SK-N-SH treated with all-trans-retinoic acid at 6 μM for 48 hours (cell line): Measurements from ENCODE around the gene ERVK3-1.

Experiments
- ATAC-seq: fragments of 200-7000 bp; cut with Tn5 transposase; 3 replicates; pipeline ENCODE4 v1.9.1; 2020; ENCODE audit warnings: mild to moderate bottlenecking, moderate library complexity
- BACH2 ChIP-seq: fragments of 250-450 bp; sonication (Bioruptor Pico); IDR thresholded peaks from 2 replicates; pipeline ENCODE4 v1.9.0; 2021; ENCODE audit warnings: mild to moderate bottlenecking, borderline replicate concordance
- CSDC2 ChIP-seq: fragments of 250-450 bp; sonication (Bioruptor Pico); IDR thresholded peaks from 2 replicates; pipeline ENCODE4 v1.5.0; 2020; ENCODE audit warnings: mild to moderate bottlenecking, moderate library complexity
- CSRNP3 ChIP-seq: fragments of 250-450 bp; sonication (Bioruptor Pico); IDR thresholded peaks from 2 replicates; pipeline ENCODE4 v1.5.1; 2021; ENCODE audit warnings: mild to moderate bottlenecking, moderate library complexity
- ISL1 ChIP-seq: fragments of 250-450 bp; sonication (Bioruptor Pico); IDR thresholded peaks from 2 replicates; pipeline ENCODE4 v2.1.2; 2022; ENCODE audit warnings: mild to moderate bottlenecking, moderate library complexity
- OSR1 ChIP-seq: fragments of 250-450 bp; sonication (Bioruptor Pico); IDR thresholded peaks from 2 replicates; pipeline ENCODE4 v1.8.0; 2022; ENCODE audit warnings: moderate library complexity, mild to moderate bottlenecking, inconsistent platforms
- PATZ1 ChIP-seq: fragments of 250-450 bp; sonication (Bioruptor Pico); IDR thresholded peaks from 2 replicates; pipeline ENCODE4 v1.8.0; 2020; ENCODE audit warnings: mild to moderate bottlenecking, moderate library complexity, borderline replicate concordance
- POU6F1 ChIP-seq: fragments of 250-450 bp; sonication (Bioruptor Pico); IDR thresholded peaks from 2 replicates; pipeline ENCODE4 v1.8.0; 2021; ENCODE audit warnings: low read depth, mild to moderate bottlenecking, moderate library complexity, borderline replicate concordance
- PPARA ChIP-seq: fragments of 250-450 bp; sonication (Bioruptor Pico); IDR thresholded peaks from 2 replicates; pipeline ENCODE4 v1.5.0; 2020; ENCODE audit warnings: mild to moderate bottlenecking, borderline replicate concordance
- RARB ChIP-seq: fragments of 250-450 bp; sonication (Bioruptor Pico); IDR thresholded peaks from 2 replicates; pipeline ENCODE4 v1.8.0; 2021; ENCODE audit warnings: mild to moderate bottlenecking, moderate library complexity
- SNAI2 ChIP-seq: fragments of 250-450 bp; sonication (Bioruptor Pico); IDR thresholded peaks from 2 replicates; pipeline ENCODE4 v1.5.0; 2020; ENCODE audit warnings: mild to moderate bottlenecking, moderate library complexity
- TCF4 ChIP-seq: fragments of 250-450 bp; sonication (Bioruptor Pico); IDR thresholded peaks from 2 replicates; pipeline ENCODE4 v1.8.0; 2021; ENCODE audit warnings: mild to moderate bottlenecking, moderate library complexity, borderline replicate concordance
- TOX ChIP-seq: fragments of 250-450 bp; sonication (Bioruptor Pico); IDR thresholded peaks from 2 replicates; pipeline ENCODE4 v1.8.0; 2021; ENCODE audit warnings: mild to moderate bottlenecking, moderate library complexity, borderline replicate concordance
- TSHZ2 ChIP-seq: fragments of 250-450 bp; sonication (Bioruptor Pico); IDR thresholded peaks from 2 replicates; pipeline ENCODE4 v1.5.0; 2020; ENCODE audit warnings: mild to moderate bottlenecking, moderate library complexity
- ZC3H10 ChIP-seq: fragments of 250-450 bp; sonication (Bioruptor Pico); IDR thresholded peaks from 2 replicates; pipeline ENCODE4 v1.5.1; 2021; ENCODE audit warnings: mild to moderate bottlenecking, moderate library complexity
- ZFP30 ChIP-seq: fragments of 450-650 bp; formaldehyde crosslinking; IDR thresholded peaks from 2 replicates; pipeline ENCODE4 v1.5.0; 2022; ENCODE audit warnings: mild to moderate bottlenecking, moderate library complexity
- ZNF70 ChIP-seq: fragments of 450-650 bp; formaldehyde crosslinking; IDR thresholded peaks from 2 replicates; pipeline ENCODE4 v1.5.0; 2020; ENCODE audit warnings: mild to moderate bottlenecking, moderate library complexity
- ZNF8 ChIP-seq: fragments of 450-650 bp; formaldehyde crosslinking; IDR thresholded peaks from 2 replicates; pipeline ENCODE4 v1.5.0; 2020; ENCODE audit warnings: mild to moderate bottlenecking, moderate library complexity

The ERVK3-1 gene

GRCh38 chr19:58350871-58351557, 45.8 kb downstream of the ERVK3-1 start:
- ATAC-seq, result no peak
- TF ChIP-seq PPARA (no peak), TSHZ2 (no peak), BACH2 (CRISPR knock-in tag) (no peak), CSRNP3 (CRISPR knock-in tag) (no peak), ISL1 (CRISPR knock-in tag) (no peak), ZFP30 (CRISPR knock-in tag) (no peak), CSDC2 (no peak), TCF4 (no peak)
- TF ChIP-seq, all 23 proteins: peak for 0

- TF ChIP-seq ZNF70 (CRISPR knock-in tag) (no peak), PPARA (no peak), PATZ1 (CRISPR knock-in tag) (no peak), TSHZ2 (no peak), ZC3H10 (CRISPR knock-in tag) (no peak), TCF4 (no peak), BACH2 (CRISPR knock-in tag) (no peak)
- ATAC-seq, result no peak
Measured at GRCh38 chr19:58351558-58351878, 46.3 kb downstream of the ERVK3-1 start.

GRCh38 chr19:58351990-58352755, 47.0 kb downstream of the ERVK3-1 start:
- ATAC-seq, result no peak
- TF ChIP-seq PPARA (no peak), TCF4 (no peak), TSHZ2 (no peak), BACH2 (CRISPR knock-in tag) (no peak), TOX (CRISPR knock-in tag) (no peak), CSRNP3 (CRISPR knock-in tag) (no peak), POU6F1 (CRISPR knock-in tag) (no peak), ZNF8 (no peak), ZNF70 (CRISPR knock-in tag) (no peak), SNAI2 (CRISPR knock-in tag) (no peak), OSR1 (no peak), PATZ1 (CRISPR knock-in tag) (no peak), ZC3H10 (CRISPR knock-in tag) (no peak), RARB (CRISPR knock-in tag) (no peak), ISL1 (CRISPR knock-in tag) (no peak)
